AG04449 (cell line): ENCODE measurements around the gene BOK.

Source experiments
- CTCF ChIA-PET: fragments of 350-600 bp; formaldehyde crosslinking; extraction: SDS; loops from one replicate; lab custom pipeline; 2021; ENCODE audit warnings: antibody characterized with exemption; lab: Yijun Ruan, JAX
- POLR2A ChIA-PET: fragments of 400-600, 350-600 bp; formaldehyde crosslinking; extraction: SDS; loops from one replicate; lab custom pipeline; 2020; ENCODE audit warnings: antibody characterized with exemption, inconsistent platforms; lab: Yijun Ruan, JAX
- DNase-seq: peaks from one replicate; pipeline ENCODE4 v3.0.0-alpha.2; 2010; ENCODE audit warnings: low read depth, low spot score
- H3K4me3 ChIP-seq: 2 replicates; pipeline ENCODE4 v1.5.1; 2011; ENCODE audit warnings: low read depth, mild to moderate bottlenecking, control low read depth, low read length
- CTCF ChIP-seq: IDR thresholded peaks from one replicate; pipeline ENCODE4 v1.5.1; 2011; ENCODE audit warnings: mild to moderate bottlenecking, moderate library complexity, low read length, control low read depth, inconsistent platforms; ENCODE audit not compliant: insufficient read depth; ENCODE audit errors: missing control alignments

BOK gene

GRCh38 chr2:241531161-241531722 lies 27.3 kb upstream of the BOK start:
- TF ChIP-seq CTCF = no peak
- CTCF ChIA-PET = no interaction called here
- no peak overlapping the region for H3K4me3 ChIP-seq
- no peak for DNase-seq
- POLR2A ChIA-PET = no interaction called here

GRCh38 chr2:241532168-241532567 lies 26.4 kb upstream of the BOK start:
- POLR2A ChIA-PET = no interaction called here
- H3K4me3 ChIP-seq = no peak overlapping the region
- no peak for TF ChIP-seq CTCF
- no peak for DNase-seq
- CTCF ChIA-PET = no interaction called here

- CTCF ChIA-PET = no interaction called here
- POLR2A ChIA-PET = no interaction called here
- TF ChIP-seq CTCF = no peak
- no peak overlapping the region for H3K4me3 ChIP-seq
- no peak for DNase-seq
Measured at GRCh38 chr2:241532733-241533601, 25.6 kb upstream of the BOK start.

GRCh38 chr2:241534293-241534692 lies 24.3 kb upstream of the BOK start:
- no peak overlapping the region for H3K4me3 ChIP-seq
- TF ChIP-seq CTCF = no peak
- no peak for DNase-seq
- ChIA-PET CTCF (interaction anchor here (1.3 kb wide), 1 partner anchor 18 kb away, joined by 6 read pairs; no protein-coding TSS in a partner anchor), POLR2A (interaction anchor here (0.7 kb wide), 1 partner anchor 79 kb away, joined by 3 read pairs; no protein-coding TSS in a partner anchor)

- H3K4me3 ChIP-seq = no peak overlapping the region
- DNase-seq = no peak
- no peak for TF ChIP-seq CTCF
- ChIA-PET CTCF (interaction anchor here (1.3 kb wide), 1 partner anchor 19 kb away, joined by 6 read pairs; no protein-coding TSS in a partner anchor), POLR2A (no interaction called here)
Measured at GRCh38 chr2:241534701-241535375, 23.7 kb upstream of the BOK start.
